AG04450 (cell line): ENCODE results near the gene KLK5. TPM values are rescaled to one million over a fixed set of nuclear protein-coding genes. Genes with fewer than 3 reads are reported as not detected.

ENCODE experiments used
- CTCF ChIA-PET: fragments of 300-600, 350-600 bp; formaldehyde crosslinking; extraction: SDS; loops from one replicate; lab custom pipeline; 2022; ENCODE audit warnings: antibody characterized with exemption, inconsistent platforms; lab: Charles Lee
- POLR2A ChIA-PET: fragments of 350-600 bp; formaldehyde crosslinking; extraction: SDS; loops from one replicate; lab custom pipeline; 2021; ENCODE audit warnings: antibody characterized with exemption, inconsistent platforms; lab: Yijun Ruan, JAX
- DNase-seq: peaks from one replicate; pipeline ENCODE4 v3.0.0-alpha.2; 2011; ENCODE audit warnings: low read depth, low spot score
- H3K27ac ChIP-seq: one replicate; pipeline ENCODE4 v1.5.1; 2012; ENCODE audit warnings: low read depth, low read length, control low read depth
- H3K27me3 ChIP-seq: one replicate; pipeline ENCODE4 v1.6.0; 2012; ENCODE audit warnings: low read length; ENCODE audit not compliant: control insufficient read depth, insufficient read depth
- H3K4me3 ChIP-seq: 2 replicates; pipeline ENCODE4 v1.5.1; 2011; ENCODE audit warnings: mild to moderate bottlenecking, low read depth, low read length, control low read depth
- H3K9me3 ChIP-seq: 2 replicates; pipeline ENCODE4 v1.5.1; 2012; ENCODE audit warnings: low read length; ENCODE audit not compliant: control insufficient read depth, insufficient read depth
- polyA plus RNA-seq: library from polyadenylated mRNA; depleted of rRNA; stranded (reverse); fragments of >200 nt; gene quantifications from 2 replicates; pipeline ENCODE4 v1.2.3, GENCODE V29; 2011
- TF ChIP-seq, protein P1 (sequence below): IDR thresholded peaks from 2 replicates; pipeline ENCODE4 v1.5.1; 2011; ENCODE audit warnings: low read depth, low read length, control low read depth, inconsistent platforms

Gene KLK5
- polyA plus RNA-seq, 1 experiment: not detected

- CTCF ChIA-PET: no interaction called here
- TF ChIP-seq, protein P1, sequence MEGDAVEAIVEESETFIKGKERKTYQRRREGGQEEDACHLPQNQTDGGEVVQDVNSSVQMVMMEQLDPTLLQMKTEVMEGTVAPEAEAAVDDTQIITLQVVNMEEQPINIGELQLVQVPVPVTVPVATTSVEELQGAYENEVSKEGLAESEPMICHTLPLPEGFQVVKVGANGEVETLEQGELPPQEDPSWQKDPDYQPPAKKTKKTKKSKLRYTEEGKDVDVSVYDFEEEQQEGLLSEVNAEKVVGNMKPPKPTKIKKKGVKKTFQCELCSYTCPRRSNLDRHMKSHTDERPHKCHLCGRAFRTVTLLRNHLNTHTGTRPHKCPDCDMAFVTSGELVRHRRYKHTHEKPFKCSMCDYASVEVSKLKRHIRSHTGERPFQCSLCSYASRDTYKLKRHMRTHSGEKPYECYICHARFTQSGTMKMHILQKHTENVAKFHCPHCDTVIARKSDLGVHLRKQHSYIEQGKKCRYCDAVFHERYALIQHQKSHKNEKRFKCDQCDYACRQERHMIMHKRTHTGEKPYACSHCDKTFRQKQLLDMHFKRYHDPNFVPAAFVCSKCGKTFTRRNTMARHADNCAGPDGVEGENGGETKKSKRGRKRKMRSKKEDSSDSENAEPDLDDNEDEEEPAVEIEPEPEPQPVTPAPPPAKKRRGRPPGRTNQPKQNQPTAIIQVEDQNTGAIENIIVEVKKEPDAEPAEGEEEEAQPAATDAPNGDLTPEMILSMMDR: no peak
- POLR2A ChIA-PET: no interaction called here
These were observed 3.0 kb downstream of the KLK5 start for GRCh38 chr19:50949861-50950260.

DNA sequence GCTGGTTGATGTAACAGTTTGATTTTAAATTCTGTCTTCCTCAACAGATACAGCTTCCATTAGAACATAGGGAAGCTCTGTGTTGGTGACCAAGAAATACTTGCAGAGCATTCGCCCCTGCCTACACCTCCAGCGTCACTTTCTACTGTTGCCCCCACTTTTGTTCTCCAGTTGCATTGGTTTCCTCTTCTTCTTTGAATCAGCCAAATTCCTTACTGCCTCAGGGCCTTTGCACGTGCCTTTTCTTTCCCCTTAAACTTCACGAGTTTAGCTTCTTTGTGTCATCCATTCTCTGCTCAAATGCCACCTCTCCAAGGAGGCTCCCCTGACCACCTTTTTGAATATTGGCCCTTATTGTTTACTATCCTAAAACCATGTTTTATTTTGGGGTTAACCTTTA lies 5.7 kb downstream of the KLK5 start:
- Histone ChIP-seq H3K4me3 (no peak overlapping the region), H3K27ac (no peak overlapping the region), H3K9me3 (peaks cover 20% of the 10 kb centered on the region), H3K27me3 (no peaks in the 10 kb centered on the region)
- CTCF ChIA-PET: interaction anchor here (2.3 kb wide), 1 partner anchor 25 kb away, joined by 8 read pairs; no protein-coding TSS in a partner anchor
- TF ChIP-seq, protein P1: no peak
- POLR2A ChIA-PET: no interaction called here
- no peak for DNase-seq

More at GRCh38 chr19:50949861-50950260, 3.0 kb downstream of the KLK5 start:
- no peak for DNase-seq
- H3K9me3 ChIP-seq: peaks cover 29% of the 10 kb centered on the region
- H3K4me3 ChIP-seq: no peak overlapping the region
- no peaks in the 10 kb centered on the region for H3K27me3 ChIP-seq
- no peak overlapping the region for H3K27ac ChIP-seq

GRCh38 chr19:50944795-50945194 lies 8.0 kb downstream of the KLK5 start:
- ChIA-PET POLR2A (no interaction called here), CTCF (interaction anchor here (2.3 kb wide), 1 partner anchor 23 kb away, joined by 8 read pairs; no protein-coding TSS in a partner anchor)
- no peaks in the 10 kb centered on the region for H3K27me3 ChIP-seq
- H3K4me3 ChIP-seq: no peak overlapping the region
- peaks cover 2% of the 10 kb centered on the region; the same call in 1 of the 2 replicates for H3K9me3 ChIP-seq
- no peak for DNase-seq
- TF ChIP-seq, protein P1: no peak
- no peak overlapping the region for H3K27ac ChIP-seq

GRCh38 chr19:50943074-50943828 lies 9.6 kb downstream of the KLK5 start:
- CTCF ChIA-PET: no interaction called here
- Histone ChIP-seq H3K27me3 (no peaks in the 10 kb centered on the region), H3K4me3 (no peak overlapping the region), H3K9me3 (no peaks in the 10 kb centered on the region; the same call in 1 of the 2 replicates), H3K27ac (no peak overlapping the region)
- no peak for DNase-seq
- TF ChIP-seq, protein P1: no peak
- POLR2A ChIA-PET: no interaction called here

GRCh38 chr19:50939596-50939995 lies 13.2 kb downstream of the KLK5 start:
- no peaks in the 10 kb centered on the region for H3K27me3 ChIP-seq
- DNase-seq: no peak
- POLR2A ChIA-PET: no interaction called here
- no peak overlapping the region for H3K27ac ChIP-seq
- TF ChIP-seq, protein P1: no peak
- H3K4me3 ChIP-seq: no peak overlapping the region
- CTCF ChIA-PET: no interaction called here
- no peaks in the 10 kb centered on the region; the same call in 1 of the 2 replicates for H3K9me3 ChIP-seq
